NT2/D1 (cell line): Measurements from ENCODE around the gene BABAM2.

Source experiments
- DNase-seq: peaks from one replicate; pipeline ENCODE4 v3.0.0-alpha.2; 2011; ENCODE audit warnings: low read depth, low spot score
- H3K27me3 ChIP-seq: 2 replicates; pipeline ENCODE4 v1.6.0; 2011; ENCODE audit warnings: mild to moderate bottlenecking; ENCODE audit not compliant: insufficient read length, insufficient read depth
- H3K36me3 ChIP-seq: 2 replicates; pipeline ENCODE4 v1.6.1; 2011; ENCODE audit warnings: mild to moderate bottlenecking, low read length, mixed read lengths; ENCODE audit not compliant: insufficient read depth, insufficient read length
- H3K4me1 ChIP-seq: 2 replicates; pipeline ENCODE4 v1.5.1; 2011; ENCODE audit not compliant: insufficient read depth, insufficient read length
- H3K4me3 ChIP-seq: 2 replicates; pipeline ENCODE4 v1.5.1; 2011; ENCODE audit warnings: low read depth; ENCODE audit not compliant: insufficient read length
- H3K9ac ChIP-seq: 2 replicates; pipeline ENCODE4 v1.6.0; 2011; ENCODE audit warnings: low read depth; ENCODE audit not compliant: insufficient read length
- H3K9me3 ChIP-seq: 2 replicates; pipeline ENCODE4 v1.5.1; 2011; ENCODE audit warnings: mild to moderate bottlenecking, low read length; ENCODE audit not compliant: insufficient read depth
- SUZ12 ChIP-seq: IDR thresholded peaks from 2 replicates; pipeline ENCODE4 v1.6.1; 2011; ENCODE audit not compliant: insufficient read length, insufficient read depth; ENCODE audit errors: extremely low read depth
- YY1 ChIP-seq: IDR thresholded peaks from 2 replicates; pipeline ENCODE4 v1.6.1; 2011; ENCODE audit not compliant: insufficient read length, insufficient read depth
- ZNF274 ChIP-seq: IDR thresholded peaks from 2 replicates; pipeline ENCODE4 v1.6.1; 2011; ENCODE audit warnings: mild to moderate bottlenecking, low read depth, low read length

Gene BABAM2

GRCh38 chr2:28277466-28277865, 386.9 kb downstream of the BABAM2 start:
- H3K9ac ChIP-seq = no peak overlapping the region
- TF ChIP-seq YY1 = no peak
- TF ChIP-seq SUZ12 = no peak
- no peak for TF ChIP-seq ZNF274
- no peaks in the 10 kb centered on the region for H3K9me3 ChIP-seq
- H3K4me3 ChIP-seq = no peak overlapping the region
- DNase-seq = no peak
- H3K36me3 ChIP-seq = no peaks in the 10 kb centered on the region
- H3K27me3 ChIP-seq = no peaks in the 10 kb centered on the region
- peaks cover 3% of the 10 kb centered on the region for H3K4me1 ChIP-seq

- no peak for TF ChIP-seq YY1
- TF ChIP-seq ZNF274 = no peak
- TF ChIP-seq SUZ12 = no peak
- Histone ChIP-seq H3K9me3 (no peaks in the 10 kb centered on the region), H3K36me3 (no peaks in the 10 kb centered on the region), H3K4me3 (no peak overlapping the region), H3K9ac (no peak overlapping the region), H3K27me3 (no peaks in the 10 kb centered on the region), H3K4me1 (peaks cover 3% of the 10 kb centered on the region)
- DNase-seq = no peak
Observed at GRCh38 chr2:28279371-28279770, 388.8 kb downstream of the BABAM2 start.

- Histone ChIP-seq H3K4me3 (no peak overlapping the region), H3K4me1 (no peaks in the 10 kb centered on the region), H3K27me3 (no peaks in the 10 kb centered on the region), H3K36me3 (no peaks in the 10 kb centered on the region), H3K9me3 (no peaks in the 10 kb centered on the region), H3K9ac (no peak overlapping the region)
- TF ChIP-seq SUZ12 (no peak), ZNF274 (no peak), YY1 (no peak)
- no peak for DNase-seq
Observed at GRCh38 chr2:28280619-28281018, 390.1 kb downstream of the BABAM2 start.

GRCh38 chr2:28281739-28282138, 391.2 kb downstream of the BABAM2 start:
- no peak overlapping the region for H3K4me3 ChIP-seq
- no peak overlapping the region for H3K9ac ChIP-seq
- H3K4me1 ChIP-seq = no peaks in the 10 kb centered on the region
- TF ChIP-seq SUZ12 (no peak), ZNF274 (no peak), YY1 (no peak)
- no peaks in the 10 kb centered on the region for H3K36me3 ChIP-seq
- H3K9me3 ChIP-seq = no peaks in the 10 kb centered on the region
- H3K27me3 ChIP-seq = no peaks in the 10 kb centered on the region
- no peak for DNase-seq

GRCh38 chr2:28282248-28282647, 391.7 kb downstream of the BABAM2 start:
- DNase-seq = no peak
- Histone ChIP-seq H3K4me3 (no peak overlapping the region), H3K9me3 (no peaks in the 10 kb centered on the region), H3K36me3 (no peaks in the 10 kb centered on the region), H3K9ac (no peak overlapping the region), H3K4me1 (no peaks in the 10 kb centered on the region), H3K27me3 (no peaks in the 10 kb centered on the region)
- TF ChIP-seq SUZ12 = no peak
- no peak for TF ChIP-seq YY1
- TF ChIP-seq ZNF274 = no peak

- Histone ChIP-seq H3K9me3 (no peaks in the 10 kb centered on the region), H3K4me1 (no peaks in the 10 kb centered on the region), H3K36me3 (no peaks in the 10 kb centered on the region), H3K4me3 (no peak overlapping the region), H3K9ac (no peak overlapping the region), H3K27me3 (no peaks in the 10 kb centered on the region)
- TF ChIP-seq SUZ12 (no peak), YY1 (no peak), ZNF274 (no peak)
- no peak for DNase-seq
Observed at GRCh38 chr2:28282861-28283646, 392.5 kb downstream of the BABAM2 start.

- TF ChIP-seq YY1 (no peak), SUZ12 (no peak), ZNF274 (no peak)
- Histone ChIP-seq H3K4me1 (no peaks in the 10 kb centered on the region), H3K27me3 (no peaks in the 10 kb centered on the region), H3K9ac (no peak overlapping the region), H3K9me3 (no peaks in the 10 kb centered on the region), H3K4me3 (no peak overlapping the region), H3K36me3 (no peaks in the 10 kb centered on the region)
- no peak for DNase-seq
Observed at GRCh38 chr2:28283861-28284260, 393.3 kb downstream of the BABAM2 start.
